Inflammatory macrophage treated with lipopolysaccharide for 1 hour (primary cell): ENCODE data around the gene CAPN11.
"Not testable (repeated sequence)": the region's sequence is repeated elsewhere in the genome, so short reads cannot be mapped to it uniquely, and the experiment has no call there.

Source experiments
- DNase-seq, 2 donors: peaks; one replicate each; pipeline ENCODE4 v3.0.0-alpha.2; 2020 to 2022

CAPN11 gene

GRCh38 chr6:44230034-44230675 is 71.5 kb downstream of the CAPN11 start:
- no peak for DNase-seq

GRCh38 chr6:44231426-44231825 is 72.8 kb downstream of the CAPN11 start:
- DNase-seq = not testable (repeated sequence)

- no peak for DNase-seq
Measured at GRCh38 chr6:44232676-44233566, 74.3 kb downstream of the CAPN11 start.

- DNase-seq = no peak
Measured at GRCh38 chr6:44233567-44234100, 75.0 kb downstream of the CAPN11 start.
